Spleen (tissue), 11 donors: ENCODE measurements around the gene QDPR. TPM values are rescaled to one million over a fixed set of nuclear protein-coding genes. Genes with fewer than 3 reads are reported as not detected.
"Not testable (repeated sequence)": the region's sequence is repeated elsewhere in the genome, so short reads cannot be mapped to it uniquely, and the experiment has no call there.

Source experiments
- DNase-seq: peaks from one replicate; pipeline ENCODE4 v3.0.0-alpha.2; 2020
- H3K27ac ChIP-seq, 8 donors: fragments of 200-600 bp; sonication (generic) in 7 of 8; 1 replicate in 4 of 8; 2 replicates in 4 of 8; pipeline versions ENCODE4 v1.5.0 to v1.8.0; 2016 to 2021; ENCODE audit warnings: inconsistent platforms in 4 of 8, mild to moderate bottlenecking in 4 of 8, moderate library complexity in 1 of 8
- H3K27me3 ChIP-seq, 7 donors: fragments of 200-600 bp; sonication (generic) in 6 of 7; replicated peaks in 1 of 7; 1 replicate in 4 of 7; 2 replicates in 3 of 7; pipeline versions ENCODE4 v1.5.0 to v1.8.0; 2016 to 2021; ENCODE audit warnings: inconsistent platforms in 3 of 7, mild to moderate bottlenecking in 1 of 7
- H3K36me3 ChIP-seq, 6 donors: fragments of 200-600 bp; sonication (generic) in 5 of 6; 1 replicate in 4 of 6; 2 replicates in 2 of 6; pipeline versions ENCODE4 v1.5.0 to v1.8.0; 2016 to 2021; ENCODE audit warnings: inconsistent platforms in 2 of 6
- H3K4me1 ChIP-seq, 6 donors: fragments of 200-600 bp; sonication (generic) in 5 of 6; 1 replicate in 3 of 6; 2 replicates in 3 of 6; pipeline versions ENCODE4 v1.5.0 to v1.8.0; 2016 to 2021; ENCODE audit warnings: inconsistent platforms in 3 of 6
- H3K4me3 ChIP-seq, 8 donors: fragments of 200-600 bp; sonication (generic) in 7 of 8; 1 replicate in 4 of 8; 2 replicates in 4 of 8; pipeline versions ENCODE4 v1.5.0 to v1.8.0; 2016 to 2021; ENCODE audit warnings: inconsistent platforms in 4 of 8, mild to moderate bottlenecking in 4 of 8, moderate library complexity in 2 of 8
- H3K9me3 ChIP-seq, 8 donors: fragments of 200-600 bp; sonication (generic) in 7 of 8; 1 replicate in 4 of 8; 2 replicates in 4 of 8; pipeline versions ENCODE4 v1.5.0 to v1.8.0; 2016 to 2021; ENCODE audit warnings: inconsistent platforms in 4 of 8
- CTCF ChIP-seq, 11 experiments: fragments of 200-600 bp in 7 of 11; fragments of 450-650 bp in 4 of 11; sonication (generic) in 4 of 11; IDR thresholded peaks in 8 of 11; conservative IDR thresholded peaks in 3 of 11; 1 replicate in 7 of 11; 2 replicates in 4 of 11; pipeline versions ENCODE4 v1.4.0 to v1.8.0; 2016 to 2021; ENCODE audit warnings: antibody characterized with exemption in 11 of 11, inconsistent platforms in 4 of 11, mild to moderate bottlenecking in 1 of 11
- POLR2A ChIP-seq, 3 donors: fragments of 450-650 bp; IDR thresholded peaks; one replicate each; pipeline ENCODE4 v1.5.1; 2017; ENCODE audit warnings: antibody characterized with exemption in 3 of 3, mild to moderate bottlenecking in 1 of 3
- POLR2AphosphoS5 ChIP-seq, 3 donors: sonication (generic); formaldehyde crosslinking; IDR thresholded peaks; one replicate each; pipeline ENCODE4 v1.5.1; 2017; ENCODE audit warnings: antibody characterized with exemption in 3 of 3
- WGBS, 5 donors: extraction: QIAGEN DNeasy Blood & Tissue Kit in 3 of 5; methylation state at CpG; one replicate each; pipeline versions ENCODE4 v1.1.5 to v1.1.7; 2013 to 2018; 5-methylcytosine and 5-hydroxymethylcytosine counted together
- intact Hi-C: fragments of 100-400 bp; cut with DNase I; formaldehyde crosslinking; loops from one replicate; pipeline ENCODE4 v1.15.0; 2023; ENCODE audit warnings: low total_unique reads
- polyA plus RNA-seq, 3 donors: library from polyadenylated mRNA; stranded (reverse); fragments of 200-250 nt; gene quantifications; one replicate each; pipeline ENCODE4 v1.2.1, GENCODE V29; 2013
- total RNA-seq, 7 donors: library from RNA; depleted of rRNA in 3 of 7; stranded (reverse); fragments of >200 nt in 3 of 7; fragmentation: NEBNext Ultra II Directional in 4 of 7; extraction: Animal tissue kit (Norgen Biotek cat#: 25700) in 4 of 7; gene quantifications; one replicate each; pipeline versions ENCODE4 v1.1.0 to v1.2.1, GENCODE V29; 2016 to 2021
- donor health status: healthy with polysubstance abuse.
- donor health status: DM: no; HTN: no; CAD: no; lungs with moderate emphysema.
- donor health status: DM: no; HTN: no; CAD: no.
- donor health status: Bipolar disorder and iron deficiency.
- donor health status: healthy.
- donor health status: DM: no; HTN: no; CAD: no.
- donor health status: DM: yes; HTN: yes; CAD: no.

QDPR gene
- total and polyA plus RNA-seq, 10 donors, result 3.8 to 23.9 (median 16.2) TPM

GRCh38 chr4:17447056-17447455 lies 64.8 kb downstream of the QDPR start:
- intact Hi-C loops, result loop anchor here (10.0 kb wide), 1 partner anchor 1152 kb away; no protein-coding TSS in a partner anchor
- Histone ChIP-seq H3K36me3 (no peaks in the 10 kb centered on the region), H3K27ac (no peak overlapping the region), H3K4me3 (no peak overlapping the region), H3K9me3 (peaks cover 0 to 24% (median 19%) of the 10 kb centered on the region in 8 donors), H3K27me3 (no peaks in the 10 kb centered on the region), H3K4me1 (no peaks in the 10 kb centered on the region)
- TF ChIP-seq POLR2A (IDR thresholded peaks at IDR 0.05) (no peak), POLR2AphosphoS5 (IDR thresholded peaks at IDR 0.05) (no peak), CTCF (IDR thresholded peaks at IDR 0.05 in 8 of 11, conservative IDR thresholded peaks at IDR 0.05 in 3 of 11) (no peak)
- no peak for DNase-seq
- WGBS, 5 donors, result 76 to 88% (median 84%) methylated on average over 5 of the region's 5 CpGs

DNA sequence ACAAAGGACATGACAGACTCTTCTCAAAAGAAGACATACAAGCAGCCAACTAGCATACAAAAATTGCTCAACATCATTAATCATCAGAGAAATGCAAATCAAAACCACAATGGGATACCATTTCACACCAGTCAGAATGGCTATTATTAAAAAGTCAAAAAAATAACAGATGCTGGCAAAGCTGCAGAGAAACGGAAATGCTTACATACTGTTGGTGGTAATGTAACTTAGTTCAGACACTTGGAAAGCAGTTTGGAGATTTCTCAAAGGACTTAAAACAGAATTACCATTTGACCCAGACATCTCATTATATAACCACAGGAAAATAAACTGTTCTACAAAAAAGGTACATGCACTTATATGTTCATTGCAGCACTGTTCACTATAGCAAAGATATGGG lies 69.4 kb downstream of the QDPR start:
- not testable (repeated sequence) for H3K4me3 ChIP-seq, DNase-seq, H3K27ac ChIP-seq, H3K27me3 ChIP-seq, H3K4me1 ChIP-seq, H3K36me3 ChIP-seq
- 76 to 92% (median 84%) methylated on average over 1 of the region's 1 CpG for WGBS, 5 donors
- peaks cover 0 to 43% (median 27%) of the 10 kb centered on the region in 8 donors for H3K9me3 ChIP-seq
- intact Hi-C loops, result loop anchor here (10.0 kb wide), 1 partner anchor 1148 kb away; no protein-coding TSS in a partner anchor

DNA sequence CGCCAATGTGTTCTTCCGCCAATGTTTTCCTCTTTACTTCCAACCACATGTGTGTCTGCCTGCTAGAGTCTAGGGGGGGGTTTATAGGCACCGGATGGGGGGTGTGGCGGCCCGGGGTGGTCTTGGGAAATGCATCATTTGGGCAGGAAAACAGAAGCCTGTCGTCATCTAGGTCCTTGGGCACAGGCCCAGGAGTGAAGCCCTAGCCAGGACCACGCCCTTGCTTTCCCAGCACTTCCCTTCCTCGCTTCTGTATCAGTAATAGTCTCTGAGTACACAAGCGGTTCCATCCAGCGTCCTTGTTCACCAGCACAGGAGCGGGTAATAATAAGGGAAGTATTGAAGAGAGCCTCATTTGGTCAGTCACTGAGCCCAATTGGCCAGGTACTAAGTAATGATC lies 74.5 kb downstream of the QDPR start:
- Histone ChIP-seq H3K27ac (peak overlapping the region; percentile 46 to 79 (median 60)), H3K4me3 (no peak overlapping the region), H3K4me1 (no peaks in the 10 kb centered on the region), H3K9me3 (peaks cover 0 to 39% (median 14%) of the 10 kb centered on the region in 8 donors), H3K27me3 (no peaks in the 10 kb centered on the region), H3K36me3 (no peaks in the 10 kb centered on the region)
- DNase-seq, result peak; percentile 79
- WGBS, 5 donors, result 66 to 81% (median 76%) methylated on average over 11 of the region's 11 CpGs
- TF ChIP-seq CTCF (IDR thresholded peaks at IDR 0.05 in 8 of 11, conservative IDR thresholded peaks at IDR 0.05 in 3 of 11) (no peak), POLR2AphosphoS5 (IDR thresholded peaks at IDR 0.05) (peak in 2 of 3 donors; percentile 51 to 60)
- intact Hi-C loops, result no loop called here

- no peaks in the 10 kb centered on the region for H3K36me3 ChIP-seq
- H3K27ac ChIP-seq, result peak overlapping the region in 7 of 8 donors; percentile 46 to 79 (median 61)
- 96 to 99% (median 98%) methylated on average over 19 to 28 of the region's 28 CpGs for WGBS, 5 donors
These were observed 75.2 kb downstream of the QDPR start for GRCh38 chr4:17436750-17437090.

More at GRCh38 chr4:17436750-17437090, 75.2 kb downstream of the QDPR start:
- H3K27me3 ChIP-seq, result no peaks in the 10 kb centered on the region
- no peak for DNase-seq
- TF ChIP-seq POLR2A (IDR thresholded peaks at IDR 0.05) (no peak), POLR2AphosphoS5 (IDR thresholded peaks at IDR 0.05) (no peak), CTCF (IDR thresholded peaks at IDR 0.05 in 8 of 11, conservative IDR thresholded peaks at IDR 0.05 in 3 of 11) (no peak)
- intact Hi-C loops, result no loop called here
- H3K4me1 ChIP-seq, result no peaks in the 10 kb centered on the region
- no peak overlapping the region for H3K4me3 ChIP-seq
- peaks cover 0 to 32% (median 9%) of the 10 kb centered on the region in 8 donors for H3K9me3 ChIP-seq

Other genes starting within 250 kb of the QDPR start
- gene CLRN2, start 3.1 kb upstream of the QDPR start, total RNA-seq, result not detected
- not detected for gene CLRN2, start 3.1 kb upstream of the QDPR start, polyA plus RNA-seq
- gene LAP3, start 65.1 kb upstream of the QDPR start, total RNA-seq, result 100 to 1,000 TPM in 5 of 7 donors, 10 to 100 TPM in 2; 71.0 to 135 (median 121) TPM
- 10 to 100 TPM; 47.0 to 85.5 (median 52.5) TPM for gene LAP3, start 65.1 kb upstream of the QDPR start, polyA plus RNA-seq
- 10 to 100 TPM; 20.4 to 62.5 (median 50.6) TPM for gene MED28, start 102.6 kb upstream of the QDPR start, total RNA-seq
- gene MED28, start 102.6 kb upstream of the QDPR start, polyA plus RNA-seq, result 10 to 100 TPM in 2 of 3 donors, 1 to 10 TPM in 1; 8.9 to 17.5 (median 15.5) TPM